Activated CD4-positive, CD25-positive, alpha-beta regulatory T cell (primary cell): ENCODE data around the gene CLEC4G.

ENCODE experiments used
- DNase-seq, 4 experiments: peaks; one replicate each; lab custom pipeline; 2025; lab: John Stamatoyannopoulos, UW

The CLEC4G gene

DNA sequence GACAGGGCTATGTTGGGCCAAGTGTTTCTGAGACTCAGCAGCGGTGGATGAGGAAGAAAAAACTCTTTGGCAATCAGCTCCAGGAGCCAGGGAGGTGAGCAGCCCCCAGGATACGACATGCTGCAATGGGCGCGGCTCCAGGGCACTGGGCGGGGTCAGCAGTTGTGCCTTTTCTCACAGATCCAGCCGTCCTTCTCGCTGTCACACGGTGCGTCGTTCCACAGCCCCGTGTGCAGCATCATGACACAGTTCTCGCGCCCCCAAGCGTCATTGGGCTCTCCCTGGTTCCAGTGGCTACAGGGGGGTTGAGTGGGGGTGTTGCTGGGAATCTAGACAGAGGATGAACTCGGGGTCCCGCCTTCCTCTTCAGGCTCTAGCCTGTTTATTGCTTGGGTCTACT lies 2.7 kb downstream of the CLEC4G start:
- DNase-seq = no peak

GRCh38 chr19:7725791-7726190 lies 6.1 kb downstream of the CLEC4G start:
- no peak for DNase-seq

DNA sequence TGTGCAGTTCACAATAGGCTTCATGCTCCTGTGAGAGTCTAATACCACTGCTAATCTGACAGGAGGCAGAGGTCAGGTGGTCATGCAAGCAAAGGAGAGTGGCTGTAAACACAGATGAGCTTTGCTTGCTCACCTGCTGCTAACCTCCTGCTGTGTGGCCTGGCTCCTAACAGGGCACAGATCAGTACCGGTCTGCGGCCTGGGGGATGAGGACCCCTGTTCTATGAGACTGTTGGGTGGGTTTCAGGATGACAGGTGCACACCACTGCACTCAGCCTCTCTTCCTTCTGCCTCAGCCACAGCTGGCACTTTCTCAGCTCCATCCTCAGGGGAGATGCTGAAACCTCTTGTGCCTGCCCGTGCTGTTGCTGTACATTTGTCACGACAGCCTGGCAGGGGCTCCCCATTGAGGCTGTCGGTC lies 9.7 kb downstream of the CLEC4G start:
- no peak for DNase-seq

- DNase-seq = no peak
These were observed 11.6 kb downstream of the CLEC4G start for GRCh38 chr19:7720351-7720750.

DNA sequence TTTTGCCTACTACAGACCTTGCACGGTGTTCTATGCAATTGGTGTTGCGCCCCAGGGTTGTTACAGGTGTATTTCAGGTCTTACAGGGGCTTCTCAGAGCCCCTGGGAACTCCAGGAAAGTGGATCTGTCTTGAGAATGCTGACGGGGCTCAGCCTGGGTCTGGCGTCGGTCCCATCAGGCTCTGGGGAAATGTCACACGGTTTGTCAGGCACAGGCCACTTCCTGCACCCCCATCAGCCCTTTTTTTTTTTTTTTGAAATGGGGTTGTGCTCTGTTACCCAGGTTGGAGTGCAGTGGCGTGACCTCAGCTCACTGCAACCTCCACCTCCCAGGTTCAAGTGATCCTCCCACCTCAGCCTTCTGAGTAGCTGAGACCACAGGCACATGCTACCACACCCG lies 13.2 kb downstream of the CLEC4G start:
- no peak for DNase-seq

DNA sequence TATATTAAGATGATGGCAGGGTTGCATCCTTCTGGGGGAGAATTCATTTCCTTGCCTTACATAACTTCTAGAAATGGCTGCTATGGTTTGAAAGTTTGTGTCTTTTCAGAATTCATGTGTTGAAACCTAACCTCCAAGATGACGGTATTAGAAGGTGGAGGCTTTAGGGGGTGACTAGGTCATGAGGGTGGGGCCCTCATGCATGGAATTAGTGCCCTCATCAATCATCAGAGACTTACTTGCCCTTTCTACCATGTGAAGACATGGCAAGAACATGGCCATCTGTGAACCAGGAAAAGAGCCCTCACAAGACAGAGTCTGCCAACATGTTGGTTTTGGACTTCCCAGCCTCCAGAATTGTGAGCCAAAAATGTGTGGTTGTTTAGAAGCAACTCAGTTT lies 15.1 kb downstream of the CLEC4G start:
- no peak for DNase-seq

GRCh38 chr19:7715671-7716070 lies 16.2 kb downstream of the CLEC4G start:
- DNase-seq = no peak

DNA sequence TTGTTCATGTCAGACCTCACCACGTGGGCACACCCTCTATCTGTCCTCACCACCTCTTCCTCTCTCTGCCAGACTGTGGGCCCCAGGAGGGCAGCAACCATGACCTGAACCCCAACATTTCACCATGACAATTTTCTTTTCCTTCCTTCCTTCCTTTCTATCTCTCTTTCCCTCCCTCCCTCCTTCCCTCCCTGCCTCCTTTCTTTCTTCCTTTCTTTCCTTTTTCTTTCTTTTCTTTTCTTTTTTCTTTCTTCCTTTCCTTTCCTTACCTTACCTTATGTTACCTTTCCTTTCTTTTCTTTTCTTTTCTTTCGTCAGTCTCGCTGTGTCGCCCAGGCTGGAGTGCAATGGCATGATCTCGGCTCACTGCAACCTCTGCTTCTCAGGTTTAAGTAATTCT lies 21.3 kb downstream of the CLEC4G start:
- no peak for DNase-seq

GRCh38 chr19:7709932-7710460 lies 21.9 kb downstream of the CLEC4G start:
- DNase-seq = no peak

DNA sequence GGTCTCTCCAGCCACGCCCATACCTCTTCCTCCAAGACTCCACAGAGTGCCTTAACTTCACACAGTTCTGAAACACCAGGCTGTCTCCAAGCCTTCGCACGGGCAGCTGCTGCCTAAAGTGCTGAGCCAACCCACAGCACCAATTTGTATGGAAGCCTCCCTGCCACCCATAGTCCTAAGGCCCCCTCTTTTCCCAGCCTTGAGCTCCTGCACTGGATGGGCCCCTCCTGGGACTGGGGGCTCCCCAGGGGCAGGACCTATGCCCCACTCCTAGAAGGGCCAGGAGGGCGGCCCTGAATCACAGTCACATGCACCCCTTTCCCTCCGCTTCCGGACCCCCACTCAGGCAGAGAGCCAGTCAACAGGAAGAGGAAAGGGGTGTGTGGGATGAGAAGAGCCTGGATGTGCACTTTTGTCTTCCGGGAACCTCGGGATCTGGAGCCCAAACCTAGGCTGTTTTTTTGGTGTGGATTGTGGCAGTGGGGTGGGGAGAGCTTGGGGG lies 24.9 kb downstream of the CLEC4G start:
- DNase-seq = no peak

GRCh38 chr19:7706188-7706954 lies 25.5 kb downstream of the CLEC4G start:
- DNase-seq = no peak

DNA sequence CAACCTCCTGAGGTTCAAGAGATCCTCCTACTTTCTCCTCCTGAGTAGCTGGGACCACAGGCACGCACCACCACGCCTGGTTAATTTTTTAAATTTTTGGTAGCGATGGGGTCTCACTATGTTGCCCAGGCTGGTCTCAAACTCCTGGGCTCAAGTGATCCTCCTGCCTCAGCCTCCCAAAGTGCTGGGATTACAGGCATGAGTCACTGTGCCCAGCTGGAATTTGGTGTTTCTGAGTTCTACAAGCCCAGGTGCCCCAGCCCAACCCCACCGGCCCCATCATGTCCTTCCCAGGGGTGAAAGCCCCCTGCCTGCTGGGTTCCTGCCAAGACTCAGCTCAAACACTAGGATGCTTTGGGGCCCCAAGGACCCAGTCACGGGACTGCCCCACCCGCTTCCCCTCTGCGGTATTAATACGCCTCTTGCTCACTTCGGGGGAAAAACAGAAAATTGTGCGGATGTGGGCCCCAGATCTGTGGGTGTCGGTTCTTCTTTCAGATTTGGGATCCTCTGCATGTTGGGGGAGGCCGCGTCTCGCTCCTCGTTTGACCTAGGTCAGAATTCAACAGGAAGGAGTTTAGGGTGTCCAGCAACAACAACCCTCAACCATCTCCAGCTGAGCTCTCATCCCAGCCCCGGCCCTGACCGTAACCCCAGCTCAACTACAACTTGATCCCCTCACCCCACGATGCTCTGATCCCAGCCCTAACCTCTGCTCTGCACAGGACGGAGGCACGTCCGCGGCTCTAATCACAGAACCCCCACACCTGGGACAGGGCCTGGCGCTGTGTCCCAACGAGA lies 26.3 kb downstream of the CLEC4G start:
- peak; percentile 38 to 67 (median 55) for DNase-seq

GRCh38 chr19:7704280-7705060 lies 27.4 kb downstream of the CLEC4G start:
- no peak for DNase-seq

GRCh38 chr19:7703332-7703731 lies 28.6 kb downstream of the CLEC4G start:
- DNase-seq = no peak

GRCh38 chr19:7701654-7702457 lies 30.1 kb downstream of the CLEC4G start, which contains the start of gene FCER2:
Gene FCER2, minus strand, starts transcription at chr19:7702131. Its CDS starts 2,371 bp downstream, at chr19:7699760.
- no peak for DNase-seq

DNA sequence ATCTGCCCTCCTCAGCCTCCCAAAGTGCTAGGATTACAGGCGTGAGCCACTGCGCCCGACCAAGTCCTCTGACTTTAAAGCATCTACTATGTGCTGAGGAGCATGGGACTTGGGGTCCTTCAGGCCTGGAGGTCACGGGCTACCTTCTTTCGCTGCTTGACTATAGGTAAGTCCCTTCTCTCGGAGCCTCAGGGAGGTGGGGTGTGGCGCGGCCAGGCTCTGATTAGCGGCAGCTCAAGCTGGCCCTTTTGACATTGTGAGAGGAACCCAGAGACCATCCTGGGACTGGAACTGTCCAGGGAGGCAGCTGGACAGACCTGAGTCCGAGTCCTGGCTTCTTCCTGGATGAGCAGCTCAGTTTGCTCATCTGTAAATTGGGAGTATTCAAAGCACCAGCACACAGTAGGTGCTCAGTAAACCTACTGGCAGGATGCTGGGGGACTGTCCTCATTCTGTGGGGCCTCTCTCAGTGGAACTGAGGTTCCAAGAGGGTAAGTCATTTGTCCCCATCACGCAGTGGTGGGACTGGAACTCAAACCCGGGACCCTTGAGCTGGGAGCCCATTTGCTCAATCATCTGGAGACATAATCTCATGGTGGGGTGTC lies 30.8 kb downstream of the CLEC4G start:
- DNase-seq = no peak

DNA sequence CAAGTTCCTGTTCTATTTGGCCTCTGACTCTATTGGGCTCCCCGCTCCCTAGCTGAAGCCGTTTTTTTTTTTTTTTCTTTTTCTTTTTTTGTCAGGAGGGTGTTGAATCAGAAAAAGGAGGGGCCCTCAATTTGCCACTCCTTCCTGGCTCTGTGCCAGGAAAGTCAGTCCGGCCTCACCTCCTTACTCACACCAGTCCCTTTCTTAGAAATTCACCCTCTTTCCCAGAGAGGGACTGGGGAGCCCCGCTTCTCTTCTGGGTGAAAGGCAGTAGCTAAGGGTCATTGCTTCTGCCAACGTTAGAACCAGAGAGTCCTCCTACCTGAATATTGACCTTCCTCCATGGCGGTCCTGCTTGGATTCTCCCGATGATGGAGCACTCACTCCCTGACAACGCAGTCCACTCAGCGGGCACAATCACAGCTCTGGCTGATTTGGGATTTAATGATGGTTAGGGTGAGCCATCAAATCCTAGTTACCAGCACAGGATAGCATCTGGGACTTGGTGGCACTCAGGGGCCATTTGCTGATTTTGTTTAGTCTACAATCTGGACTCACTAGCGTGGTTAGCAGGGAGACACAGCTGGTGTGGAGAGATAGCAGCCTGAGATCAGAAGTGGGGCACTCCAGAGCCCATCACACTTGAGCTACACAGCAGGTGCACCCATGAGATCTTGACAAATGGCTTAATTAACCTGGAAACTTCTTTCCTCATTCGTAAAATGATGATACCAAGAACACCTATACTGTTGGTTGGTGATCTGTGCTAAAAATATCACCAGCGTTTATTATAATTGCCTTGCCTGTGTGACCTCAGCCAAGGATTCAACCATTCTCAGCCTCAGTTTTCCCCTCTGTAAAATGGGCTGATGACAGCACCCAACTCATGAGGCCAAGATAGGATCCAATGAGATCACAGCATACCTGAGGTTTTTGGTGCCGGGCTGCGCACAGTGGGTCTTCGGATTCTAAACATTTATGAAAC lies 32.2 kb downstream of the CLEC4G start:
- peak in 1 of 4 experiments; percentile 18 for DNase-seq

DNA sequence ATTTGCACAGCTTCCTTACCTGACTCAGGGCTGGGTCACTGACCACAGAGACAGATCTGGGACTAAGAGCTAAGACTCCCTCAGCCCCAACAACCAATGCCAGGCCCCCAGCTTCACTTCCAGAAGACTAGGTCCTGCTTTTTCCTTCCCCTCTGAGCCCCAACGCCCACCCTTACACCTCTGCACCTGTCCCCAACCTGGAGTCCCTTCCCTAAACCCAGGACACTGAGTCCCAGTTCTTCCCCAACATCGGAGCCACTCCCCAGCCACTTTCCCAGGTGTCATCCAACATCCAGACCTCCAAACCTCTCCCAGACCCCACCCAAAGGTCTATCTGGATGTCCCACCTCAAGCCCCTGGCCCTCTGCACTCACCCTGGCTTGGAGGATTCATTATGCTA lies 32.9 kb downstream of the CLEC4G start:
- DNase-seq = no peak

DNA sequence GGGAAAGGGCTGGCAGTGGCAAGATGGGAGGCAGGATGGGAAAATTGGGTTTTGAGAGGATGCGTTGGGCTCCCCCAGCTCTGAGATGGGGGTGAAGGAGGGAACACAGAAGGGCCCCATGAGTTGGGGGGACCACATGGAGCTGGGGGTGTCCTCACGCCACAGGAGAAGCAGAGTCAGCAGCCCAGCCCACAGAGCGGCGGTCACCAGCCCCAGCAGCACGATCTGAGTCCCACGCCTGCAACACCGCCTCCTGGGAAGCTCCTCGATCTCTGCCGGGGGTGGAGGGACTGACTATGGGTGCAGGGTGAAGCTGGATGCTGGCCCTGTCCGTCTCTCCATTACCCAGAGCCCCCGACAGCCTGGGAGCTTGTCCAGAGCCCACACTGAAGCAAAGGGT lies 33.3 kb downstream of the CLEC4G start:
- no peak for DNase-seq
